Adrenal gland (tissue), 12 donors: ENCODE data around the gene TAF3. TPM values are rescaled to one million over a fixed set of nuclear protein-coding genes. Genes with fewer than 3 reads are reported as not detected.

ENCODE experiments used
- DNase-seq, 7 donors: peaks; one replicate each; pipeline ENCODE4 v3.0.0-alpha.2; 2019 to 2020
- H3K27ac ChIP-seq, 5 donors: fragments of 200-600 bp; sonication (generic) in 4 of 5; 1 replicate in 3 of 5; 2 replicates in 2 of 5; pipeline versions ENCODE4 v1.5.1 to v1.8.0; 2016 to 2020; ENCODE audit warnings: mild to moderate bottlenecking in 1 of 5
- H3K27me3 ChIP-seq: fragments of 200-600 bp; 2 replicates; pipeline ENCODE4 v1.8.0; 2021
- H3K36me3 ChIP-seq, 2 donors: fragments of 200-600 bp; replicated peaks in 1 of 2; 1 replicate in 1 of 2; 2 replicates in 1 of 2; pipeline versions ENCODE4 v1.5.1 to v1.8.0; 2018 to 2022
- H3K4me1 ChIP-seq, 2 donors: fragments of 200-600 bp; replicated peaks in 1 of 2; 1 replicate in 1 of 2; 2 replicates in 1 of 2; pipeline versions ENCODE4 v1.5.1 to v1.8.0; 2018 to 2021
- H3K4me3 ChIP-seq, 4 donors: fragments of 200-600 bp; sonication (generic) in 3 of 4; one replicate each; pipeline ENCODE4 v1.5.1; 2016 to 2018
- H3K9me3 ChIP-seq, 3 donors: fragments of 200-600 bp; sonication (generic) in 1 of 3; replicated peaks in 1 of 3; 1 replicate in 2 of 3; 2 replicates in 1 of 3; pipeline versions ENCODE4 v1.5.1 to v1.8.0; 2016 to 2021
- POLR2A ChIP-seq, 2 donors: fragments of 450-650 bp; IDR thresholded peaks; one replicate each; pipeline ENCODE4 v1.6.1; 2017; ENCODE audit warnings: antibody characterized with exemption in 2 of 2, mild to moderate bottlenecking in 2 of 2, moderate library complexity in 1 of 2
- WGBS, 4 donors: extraction: QIAGEN DNeasy Blood & Tissue Kit in 2 of 4; methylation state at CpG; one replicate each; pipeline versions ENCODE4 v1.1.5 to v1.1.7; 2013 to 2017; 5-methylcytosine and 5-hydroxymethylcytosine counted together
- intact Hi-C, 2 donors: fragments of 100-400 bp; cut with DNase I; formaldehyde crosslinking; loops; one replicate each; pipeline versions ENCODE4 v1.14.1 to v1.15.0; 2022 to 2023
- polyA plus RNA-seq, 3 donors: library from polyadenylated mRNA; stranded (reverse); fragments of 200-250 nt in 2 of 3; fragments of 350-450 nt in 1 of 3; fragmentation: Illumina TruSeq in 1 of 3; extraction: RNeasy Lipid Tissue Mini Kit (QIAGEN cat#74804) in 1 of 3; gene quantifications; one replicate each; pipeline ENCODE4 v1.2.3, GENCODE V29; 2013 to 2014
- total RNA-seq, 9 donors: library from RNA; depleted of rRNA in 4 of 9; stranded (reverse); fragments of >200 nt in 4 of 9; fragments of 120-200 nt in 1 of 9; fragmentation: NEBNext Ultra II Directional in 1 of 9; extraction: Animal tissue kit (Norgen Biotek cat#: 25700) in 1 of 9; gene quantifications; one replicate each; pipeline versions ENCODE4 v1.1.0 to v1.2.4, GENCODE V29; 2013 to 2023
- TF ChIP-seq, protein P1 (sequence below), 6 experiments: fragments of 450-650 bp in 4 of 6; fragments of 200-600 bp in 2 of 6; sonication (generic) in 1 of 6; IDR thresholded peaks; 1 replicate in 5 of 6; 2 replicates in 1 of 6; pipeline versions ENCODE4 v1.5.1 to v1.8.0; 2016 to 2021; ENCODE audit warnings: antibody characterized with exemption in 6 of 6, mild to moderate bottlenecking in 2 of 6, moderate library complexity in 1 of 6
- donor health status: healthy with polysubstance abuse.
- donor health status: Bipolar disorder and iron deficiency.
- donor health status: DM: yes; HTN: yes; CAD: no.
- donor health status: DM: no; HTN: no; CAD: no.
- donor health status: DM: no; HTN: no; CAD: no.
- donor health status: DM: yes; HTN: yes; CAD: no.

Gene TAF3
- total and polyA plus RNA-seq, 12 donors = 3.5 to 16.6 (median 7.6) TPM

DNA sequence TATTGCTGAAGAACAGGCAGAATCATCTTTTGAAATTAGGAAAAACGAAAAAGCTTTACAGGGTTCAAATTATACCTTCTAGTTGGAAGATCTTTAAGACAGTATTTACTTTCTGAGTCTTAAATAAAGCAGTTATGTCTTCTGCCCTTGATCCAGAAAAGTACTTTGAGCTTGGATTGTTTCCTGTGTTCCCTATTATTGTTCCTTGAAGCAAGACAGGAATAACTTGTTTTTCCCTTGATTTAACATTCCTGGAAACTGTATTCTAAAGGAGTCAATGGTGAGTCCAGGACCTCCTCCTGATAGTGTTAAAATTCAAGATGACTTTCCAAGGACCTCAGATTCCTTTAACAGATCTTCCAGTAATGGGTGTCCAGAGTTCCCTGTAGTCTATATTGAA, 161.9 kb downstream of the TAF3 start:
- H3K9me3 ChIP-seq = no peaks in the 10 kb centered on the region
- no peaks in the 10 kb centered on the region for H3K36me3 ChIP-seq
- H3K27me3 ChIP-seq = no peaks in the 10 kb centered on the region
- H3K27ac ChIP-seq = no peak overlapping the region
- H3K4me1 ChIP-seq = no peaks in the 10 kb centered on the region
- H3K4me3 ChIP-seq = no peak overlapping the region
- TF ChIP-seq, protein P1, sequence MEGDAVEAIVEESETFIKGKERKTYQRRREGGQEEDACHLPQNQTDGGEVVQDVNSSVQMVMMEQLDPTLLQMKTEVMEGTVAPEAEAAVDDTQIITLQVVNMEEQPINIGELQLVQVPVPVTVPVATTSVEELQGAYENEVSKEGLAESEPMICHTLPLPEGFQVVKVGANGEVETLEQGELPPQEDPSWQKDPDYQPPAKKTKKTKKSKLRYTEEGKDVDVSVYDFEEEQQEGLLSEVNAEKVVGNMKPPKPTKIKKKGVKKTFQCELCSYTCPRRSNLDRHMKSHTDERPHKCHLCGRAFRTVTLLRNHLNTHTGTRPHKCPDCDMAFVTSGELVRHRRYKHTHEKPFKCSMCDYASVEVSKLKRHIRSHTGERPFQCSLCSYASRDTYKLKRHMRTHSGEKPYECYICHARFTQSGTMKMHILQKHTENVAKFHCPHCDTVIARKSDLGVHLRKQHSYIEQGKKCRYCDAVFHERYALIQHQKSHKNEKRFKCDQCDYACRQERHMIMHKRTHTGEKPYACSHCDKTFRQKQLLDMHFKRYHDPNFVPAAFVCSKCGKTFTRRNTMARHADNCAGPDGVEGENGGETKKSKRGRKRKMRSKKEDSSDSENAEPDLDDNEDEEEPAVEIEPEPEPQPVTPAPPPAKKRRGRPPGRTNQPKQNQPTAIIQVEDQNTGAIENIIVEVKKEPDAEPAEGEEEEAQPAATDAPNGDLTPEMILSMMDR (IDR thresholded peaks at IDR 0.05) = no peak
- no peak for TF ChIP-seq POLR2A (IDR thresholded peaks at IDR 0.05)
- no peak for DNase-seq
- WGBS, 4 donors = 83 to 94% (median 91%) methylated on average over 1 of the region's 1 CpG
- intact Hi-C loops = no loop called here

DNA sequence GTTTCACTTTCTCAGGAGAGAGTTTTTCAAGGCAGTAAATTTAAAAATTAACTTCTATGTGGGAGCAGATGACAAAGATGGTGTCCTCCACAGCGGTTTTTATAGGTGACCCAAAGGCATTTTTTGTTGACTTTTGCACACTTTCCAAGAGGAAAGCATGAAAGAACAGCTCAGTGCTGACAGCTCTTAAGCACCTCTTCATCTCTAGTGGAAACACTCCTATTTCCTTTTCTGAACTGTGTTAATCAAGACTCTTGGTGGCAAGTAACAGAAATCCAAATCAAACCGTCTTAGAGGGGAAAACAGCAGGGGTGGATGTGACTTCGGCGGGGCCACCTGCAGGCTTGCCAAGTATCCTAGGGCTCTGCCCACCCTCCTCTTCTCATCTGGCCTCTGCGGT, 164.4 kb downstream of the TAF3 start:
- no peak overlapping the region for H3K27ac ChIP-seq
- no peak for TF ChIP-seq POLR2A (IDR thresholded peaks at IDR 0.05)
- TF ChIP-seq, protein P1 (IDR thresholded peaks at IDR 0.05) = no peak
- H3K27me3 ChIP-seq = no peaks in the 10 kb centered on the region
- no peak for DNase-seq
- intact Hi-C loops = no loop called here
- H3K4me3 ChIP-seq = no peak overlapping the region
- H3K9me3 ChIP-seq = no peaks in the 10 kb centered on the region
- no peaks in the 10 kb centered on the region for H3K4me1 ChIP-seq
- WGBS, 4 donors = 93 to 100% (median 97%) methylated on average over 5 of the region's 5 CpGs
- H3K36me3 ChIP-seq = no peaks in the 10 kb centered on the region

DNA sequence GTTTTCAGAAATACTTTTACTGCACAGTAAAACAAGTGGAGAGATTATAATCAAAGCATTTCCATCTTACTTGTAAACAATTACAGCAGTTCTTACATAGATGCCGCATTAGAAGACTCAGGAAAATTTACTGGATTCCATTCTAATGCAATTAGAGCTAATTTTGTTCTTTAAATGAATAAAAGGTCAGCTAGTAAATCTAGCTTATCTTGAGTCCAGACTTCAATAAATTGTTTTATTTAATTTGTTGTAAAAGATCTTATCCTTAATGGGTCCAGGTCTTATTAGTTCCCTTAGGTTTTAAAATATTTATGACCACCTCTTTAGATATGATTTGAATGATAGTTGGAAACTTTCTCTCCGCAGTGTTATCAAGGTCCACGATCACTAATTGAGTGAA, 166.0 kb downstream of the TAF3 start:
- 88 to 93% (median 90%) methylated on average over 3 of the region's 3 CpGs for WGBS, 4 donors
- H3K9me3 ChIP-seq = no peaks in the 10 kb centered on the region

GRCh38 chr10:7984896-7985295, 166.6 kb downstream of the TAF3 start:
- intact Hi-C loops = no loop called here
- TF ChIP-seq, protein P1 (IDR thresholded peaks at IDR 0.05) = no peak
- no peak for TF ChIP-seq POLR2A (IDR thresholded peaks at IDR 0.05)
- WGBS, 4 donors = 90 to 95% (median 92%) methylated on average over 7 of the region's 7 CpGs

More for the DNA sequence above, 166.0 kb downstream of the TAF3 start:
- DNase-seq = no peak
- Histone ChIP-seq H3K27ac (no peak overlapping the region), H3K4me1 (no peaks in the 10 kb centered on the region), H3K27me3 (no peaks in the 10 kb centered on the region), H3K36me3 (no peaks in the 10 kb centered on the region), H3K4me3 (no peak overlapping the region)
- intact Hi-C loops = no loop called here
- TF ChIP-seq POLR2A (IDR thresholded peaks at IDR 0.05) = no peak
- TF ChIP-seq, protein P1 (IDR thresholded peaks at IDR 0.05) = no peak

More at GRCh38 chr10:7984896-7985295, 166.6 kb downstream of the TAF3 start:
- Histone ChIP-seq H3K9me3 (no peaks in the 10 kb centered on the region), H3K4me1 (no peaks in the 10 kb centered on the region), H3K27ac (no peak overlapping the region), H3K36me3 (no peaks in the 10 kb centered on the region), H3K27me3 (no peaks in the 10 kb centered on the region), H3K4me3 (no peak overlapping the region)
- no peak for DNase-seq
